Spleen (tissue), 11 donors: Measurements from ENCODE around the gene BCL7A. TPM values are rescaled to one million over a fixed set of nuclear protein-coding genes. Genes with fewer than 3 reads are reported as not detected.
A peak's percentile ranks its signal among the peaks of the same experiment; 100 is the strongest.

ENCODE experiments used
- DNase-seq: peaks from one replicate; pipeline ENCODE4 v3.0.0-alpha.2; 2020
- H3K27ac ChIP-seq, 8 donors: fragments of 200-600 bp; sonication (generic) in 7 of 8; 1 replicate in 4 of 8; 2 replicates in 4 of 8; pipeline versions ENCODE4 v1.5.0 to v1.8.0; 2016 to 2021; ENCODE audit warnings: inconsistent platforms in 4 of 8, mild to moderate bottlenecking in 4 of 8, moderate library complexity in 1 of 8
- H3K27me3 ChIP-seq, 7 donors: fragments of 200-600 bp; sonication (generic) in 6 of 7; replicated peaks in 1 of 7; 1 replicate in 4 of 7; 2 replicates in 3 of 7; pipeline versions ENCODE4 v1.5.0 to v1.8.0; 2016 to 2021; ENCODE audit warnings: inconsistent platforms in 3 of 7, mild to moderate bottlenecking in 1 of 7
- H3K36me3 ChIP-seq, 6 donors: fragments of 200-600 bp; sonication (generic) in 5 of 6; 1 replicate in 4 of 6; 2 replicates in 2 of 6; pipeline versions ENCODE4 v1.5.0 to v1.8.0; 2016 to 2021; ENCODE audit warnings: inconsistent platforms in 2 of 6
- H3K4me1 ChIP-seq, 6 donors: fragments of 200-600 bp; sonication (generic) in 5 of 6; 1 replicate in 3 of 6; 2 replicates in 3 of 6; pipeline versions ENCODE4 v1.5.0 to v1.8.0; 2016 to 2021; ENCODE audit warnings: inconsistent platforms in 3 of 6
- H3K4me3 ChIP-seq, 8 donors: fragments of 200-600 bp; sonication (generic) in 7 of 8; 1 replicate in 4 of 8; 2 replicates in 4 of 8; pipeline versions ENCODE4 v1.5.0 to v1.8.0; 2016 to 2021; ENCODE audit warnings: inconsistent platforms in 4 of 8, mild to moderate bottlenecking in 4 of 8, moderate library complexity in 2 of 8
- H3K9me3 ChIP-seq, 8 donors: fragments of 200-600 bp; sonication (generic) in 7 of 8; 1 replicate in 4 of 8; 2 replicates in 4 of 8; pipeline versions ENCODE4 v1.5.0 to v1.8.0; 2016 to 2021; ENCODE audit warnings: inconsistent platforms in 4 of 8
- CTCF ChIP-seq, 11 experiments: fragments of 200-600 bp in 7 of 11; fragments of 450-650 bp in 4 of 11; sonication (generic) in 4 of 11; IDR thresholded peaks in 8 of 11; conservative IDR thresholded peaks in 3 of 11; 1 replicate in 7 of 11; 2 replicates in 4 of 11; pipeline versions ENCODE4 v1.4.0 to v1.8.0; 2016 to 2021; ENCODE audit warnings: antibody characterized with exemption in 11 of 11, inconsistent platforms in 4 of 11, mild to moderate bottlenecking in 1 of 11
- POLR2A ChIP-seq, 3 donors: fragments of 450-650 bp; IDR thresholded peaks; one replicate each; pipeline ENCODE4 v1.5.1; 2017; ENCODE audit warnings: antibody characterized with exemption in 3 of 3, mild to moderate bottlenecking in 1 of 3
- POLR2AphosphoS5 ChIP-seq, 3 donors: sonication (generic); formaldehyde crosslinking; IDR thresholded peaks; one replicate each; pipeline ENCODE4 v1.5.1; 2017; ENCODE audit warnings: antibody characterized with exemption in 3 of 3
- WGBS, 5 donors: extraction: QIAGEN DNeasy Blood & Tissue Kit in 3 of 5; methylation state at CpG; one replicate each; pipeline versions ENCODE4 v1.1.5 to v1.1.7; 2013 to 2018; 5-methylcytosine and 5-hydroxymethylcytosine counted together
- intact Hi-C: fragments of 100-400 bp; cut with DNase I; formaldehyde crosslinking; loops from one replicate; pipeline ENCODE4 v1.15.0; 2023; ENCODE audit warnings: low total_unique reads
- polyA plus RNA-seq, 3 donors: library from polyadenylated mRNA; stranded (reverse); fragments of 200-250 nt; gene quantifications; one replicate each; pipeline ENCODE4 v1.2.1, GENCODE V29; 2013
- total RNA-seq, 7 donors: library from RNA; depleted of rRNA in 3 of 7; stranded (reverse); fragments of >200 nt in 3 of 7; fragmentation: NEBNext Ultra II Directional in 4 of 7; extraction: Animal tissue kit (Norgen Biotek cat#: 25700) in 4 of 7; gene quantifications; one replicate each; pipeline versions ENCODE4 v1.1.0 to v1.2.1, GENCODE V29; 2016 to 2021
- donor health status: healthy with polysubstance abuse.
- donor health status: DM: no; HTN: no; CAD: no; lungs with moderate emphysema.
- donor health status: DM: no; HTN: no; CAD: no.
- donor health status: Bipolar disorder and iron deficiency.
- donor health status: healthy.
- donor health status: DM: no; HTN: no; CAD: no.
- donor health status: DM: yes; HTN: yes; CAD: no.

BCL7A gene
- total and polyA plus RNA-seq, 10 donors, result 2.5 to 10.1 (median 7.2) TPM

DNA sequence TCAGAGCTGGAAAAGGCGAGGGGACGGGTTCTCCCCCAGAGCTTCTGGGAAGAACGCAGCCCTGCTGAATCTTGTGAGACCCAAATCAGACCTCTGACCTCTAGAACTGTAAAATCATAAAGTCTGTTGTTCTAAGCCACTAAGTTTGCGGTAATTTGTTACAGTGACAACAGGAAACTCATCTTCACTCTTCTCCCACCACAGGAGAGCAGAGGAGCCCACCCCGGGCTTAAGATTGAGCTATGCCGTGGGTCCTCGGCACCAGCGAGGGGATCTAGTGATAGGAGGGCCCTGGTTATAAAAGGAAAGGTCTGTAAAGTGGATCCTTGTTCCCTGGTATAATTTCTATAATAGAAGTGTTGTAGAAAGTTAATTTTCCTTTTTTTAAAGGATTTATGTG lies 64.4 kb downstream of the BCL7A start:
- no peak overlapping the region for H3K4me3 ChIP-seq
- no peaks in the 10 kb centered on the region for H3K9me3 ChIP-seq
- DNase-seq, result no peak
- no peaks in the 10 kb centered on the region for H3K27me3 ChIP-seq
- H3K27ac ChIP-seq, result peak overlapping the region in 6 of 8 donors; percentile 7 to 70 (median 32)
- H3K4me1 ChIP-seq, result peaks cover 57 to 100% (median 93%) of the 10 kb centered on the region in 6 donors
- H3K36me3 ChIP-seq, result peaks cover 0 to 58% (median 15%) of the 10 kb centered on the region in 6 donors
- WGBS, 5 donors, result 68 to 87% (median 84%) methylated on average over 8 of the region's 8 CpGs
- intact Hi-C loops, result no loop called here
- TF ChIP-seq POLR2A (IDR thresholded peaks at IDR 0.05) (no peak), CTCF (IDR thresholded peaks at IDR 0.05 in 8 of 11, conservative IDR thresholded peaks at IDR 0.05 in 3 of 11) (no peak), POLR2AphosphoS5 (IDR thresholded peaks at IDR 0.05) (no peak)

- Histone ChIP-seq H3K4me1 (peaks cover 53 to 100% (median 93%) of the 10 kb centered on the region in 6 donors), H3K4me3 (no peak overlapping the region), H3K9me3 (no peaks in the 10 kb centered on the region), H3K36me3 (peaks cover 0 to 58% (median 15%) of the 10 kb centered on the region in 6 donors), H3K27me3 (no peaks in the 10 kb centered on the region), H3K27ac (peak overlapping the region in 5 of 8 donors; percentile 9 to 70 (median 48))
- no peak for DNase-seq
- WGBS, 5 donors, result 79 to 91% (median 85%) methylated on average over 13 to 18 of the region's 18 CpGs
- intact Hi-C loops, result no loop called here
- TF ChIP-seq POLR2AphosphoS5 (IDR thresholded peaks at IDR 0.05) (peak in 2 of 3 donors; percentile 11 to 25), POLR2A (IDR thresholded peaks at IDR 0.05) (no peak)
Observed at GRCh38 chr12:122086641-122087285, 65.1 kb downstream of the BCL7A start.

GRCh38 chr12:122087431-122088178 lies 65.9 kb downstream of the BCL7A start:
- intact Hi-C loops, result no loop called here
- no peak for DNase-seq
- no peaks in the 10 kb centered on the region for H3K27me3 ChIP-seq
- H3K4me1 ChIP-seq, result peaks cover 44 to 100% (median 92%) of the 10 kb centered on the region in 6 donors
- 81 to 88% (median 83%) methylated on average over 17 of the region's 17 CpGs for WGBS, 5 donors
- no peaks in the 10 kb centered on the region for H3K9me3 ChIP-seq
- peaks cover 0 to 58% (median 15%) of the 10 kb centered on the region in 6 donors for H3K36me3 ChIP-seq
- TF ChIP-seq POLR2A (IDR thresholded peaks at IDR 0.05) (no peak), POLR2AphosphoS5 (IDR thresholded peaks at IDR 0.05) (peak in 2 of 3 donors; percentile 32 to 59)
- peak overlapping the region in 6 of 8 donors; percentile 25 to 70 (median 44) for H3K27ac ChIP-seq
- H3K4me3 ChIP-seq, result no peak overlapping the region

DNA sequence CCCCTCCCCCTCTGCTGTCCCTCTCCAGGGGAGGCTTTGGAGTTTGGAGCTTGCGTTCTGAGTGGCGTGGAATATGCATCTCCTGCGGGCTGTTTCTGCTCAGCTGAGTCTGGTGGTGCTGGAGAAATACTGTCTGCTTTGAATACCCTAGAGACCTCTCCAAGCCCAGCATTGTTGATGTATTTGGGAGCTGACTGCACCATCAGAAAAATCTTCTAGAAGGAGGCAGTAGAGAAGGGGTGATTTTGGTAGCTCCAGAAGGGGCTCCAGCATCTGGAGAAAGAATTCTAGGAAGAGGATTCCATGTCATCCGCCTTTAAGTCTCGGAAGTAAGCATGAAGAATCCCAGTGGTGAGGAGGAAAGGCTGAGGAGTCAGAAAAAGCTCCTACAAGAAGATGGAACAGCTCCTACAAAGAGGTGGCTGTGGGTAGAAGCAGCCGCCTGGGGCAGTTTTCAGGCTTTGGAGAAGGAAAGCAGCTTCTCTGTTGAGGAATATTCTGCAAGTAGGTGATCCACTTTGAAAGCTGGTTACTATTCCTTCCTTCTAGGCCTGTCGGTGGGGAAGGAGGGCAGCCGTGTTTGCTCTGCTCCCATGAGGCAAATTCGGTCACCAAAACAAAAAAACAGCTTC lies 66.6 kb downstream of the BCL7A start:
- peak overlapping the region in 5 of 8 donors; percentile 39 to 70 (median 48) for H3K27ac ChIP-seq

More for the DNA sequence above, 66.6 kb downstream of the BCL7A start:
- no peaks in the 10 kb centered on the region for H3K27me3 ChIP-seq
- intact Hi-C loops, result no loop called here
- H3K36me3 ChIP-seq, result peaks cover 0 to 58% (median 15%) of the 10 kb centered on the region in 6 donors
- no peak overlapping the region for H3K4me3 ChIP-seq
- H3K4me1 ChIP-seq, result peaks cover 38 to 100% (median 86%) of the 10 kb centered on the region in 6 donors
- TF ChIP-seq POLR2A (IDR thresholded peaks at IDR 0.05), result no peak
- TF ChIP-seq POLR2AphosphoS5 (IDR thresholded peaks at IDR 0.05), result no peak
- TF ChIP-seq CTCF (IDR thresholded peaks at IDR 0.05 in 8 of 11, conservative IDR thresholded peaks at IDR 0.05 in 3 of 11), result no peak
- no peaks in the 10 kb centered on the region for H3K9me3 ChIP-seq
- 78 to 84% (median 83%) methylated on average over 9 of the region's 9 CpGs for WGBS, 5 donors
- no peak for DNase-seq
